Measurements from ENCODE around the gene THBD. TPM values are rescaled to one million over a fixed set of nuclear protein-coding genes. Genes with fewer than 3 reads are reported as not detected.

Gene THBD
- total RNA-seq, 4 donors from 2014 or later = 54.9 to 93.4 (median 75.1) TPM

DNA sequence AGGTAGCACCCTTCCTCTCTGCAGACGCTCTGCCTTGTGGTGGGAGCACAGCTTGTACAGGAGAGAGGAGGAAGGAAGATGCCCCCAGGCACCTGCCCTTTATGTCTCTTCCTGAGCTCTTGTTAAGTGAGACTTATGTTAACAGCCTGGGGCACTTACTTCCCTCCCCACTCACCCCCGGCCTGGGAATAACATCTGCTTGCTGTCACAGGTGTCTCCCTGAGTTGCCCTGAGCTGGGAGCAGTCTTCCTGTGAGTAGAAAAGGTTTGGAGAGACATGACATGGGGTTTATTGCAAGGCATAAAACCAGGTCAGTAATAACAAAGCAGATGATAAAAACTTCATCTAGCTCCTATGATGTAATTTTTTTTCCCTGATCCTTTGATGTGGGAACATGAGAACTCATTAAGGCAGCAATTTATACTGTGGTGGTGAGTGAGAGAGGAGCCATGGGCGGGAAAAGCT lies 12.4 kb downstream of the THBD start:
- intact Hi-C loops (cut with DNase I) = loop anchor here (10.0 kb wide), 1 partner anchor 308 kb away; no protein-coding TSS in a partner anchor
- H3K27ac ChIP-seq = no peak overlapping the region
- DNase-seq = no peak
- H3K4me3 ChIP-seq = no peak overlapping the region
- peaks cover 0 to 88% (median 10%) of the 10 kb centered on the region in 4 donors for H3K27me3 ChIP-seq
- 25 to 26% methylated on average over 2 of the region's 3 CpGs for WGBS, 2 donors
- H3K9me3 ChIP-seq = no peaks in the 10 kb centered on the region
- TF ChIP-seq, protein P1, sequence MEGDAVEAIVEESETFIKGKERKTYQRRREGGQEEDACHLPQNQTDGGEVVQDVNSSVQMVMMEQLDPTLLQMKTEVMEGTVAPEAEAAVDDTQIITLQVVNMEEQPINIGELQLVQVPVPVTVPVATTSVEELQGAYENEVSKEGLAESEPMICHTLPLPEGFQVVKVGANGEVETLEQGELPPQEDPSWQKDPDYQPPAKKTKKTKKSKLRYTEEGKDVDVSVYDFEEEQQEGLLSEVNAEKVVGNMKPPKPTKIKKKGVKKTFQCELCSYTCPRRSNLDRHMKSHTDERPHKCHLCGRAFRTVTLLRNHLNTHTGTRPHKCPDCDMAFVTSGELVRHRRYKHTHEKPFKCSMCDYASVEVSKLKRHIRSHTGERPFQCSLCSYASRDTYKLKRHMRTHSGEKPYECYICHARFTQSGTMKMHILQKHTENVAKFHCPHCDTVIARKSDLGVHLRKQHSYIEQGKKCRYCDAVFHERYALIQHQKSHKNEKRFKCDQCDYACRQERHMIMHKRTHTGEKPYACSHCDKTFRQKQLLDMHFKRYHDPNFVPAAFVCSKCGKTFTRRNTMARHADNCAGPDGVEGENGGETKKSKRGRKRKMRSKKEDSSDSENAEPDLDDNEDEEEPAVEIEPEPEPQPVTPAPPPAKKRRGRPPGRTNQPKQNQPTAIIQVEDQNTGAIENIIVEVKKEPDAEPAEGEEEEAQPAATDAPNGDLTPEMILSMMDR (IDR thresholded peaks at IDR 0.05) = no peak
- no peak for TF ChIP-seq POLR2A (IDR thresholded peaks at IDR 0.05)
- no peaks in the 10 kb centered on the region for H3K36me3 ChIP-seq
- peaks cover 0 to 9% (median 0%) of the 10 kb centered on the region in 3 donors for H3K4me1 ChIP-seq

DNA sequence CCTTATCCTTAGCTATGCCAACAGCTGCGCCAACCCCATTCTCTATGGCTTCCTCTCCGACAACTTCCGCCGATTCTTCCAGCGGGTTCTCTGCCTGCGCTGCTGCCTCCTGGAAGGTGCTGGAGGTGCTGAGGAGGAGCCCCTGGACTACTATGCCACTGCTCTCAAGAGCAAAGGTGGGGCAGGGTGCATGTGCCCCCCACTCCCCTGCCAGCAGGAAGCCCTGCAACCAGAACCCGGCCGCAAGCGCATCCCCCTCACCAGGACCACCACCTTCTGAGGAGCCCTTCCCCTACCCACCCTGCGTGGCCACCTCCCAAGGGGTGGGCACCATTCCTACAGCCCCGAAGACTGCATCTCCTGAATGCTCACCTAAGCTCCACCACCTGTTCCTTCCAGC lies 13.1 kb downstream of the THBD start:
- Histone ChIP-seq H3K36me3 (no peaks in the 10 kb centered on the region), H3K4me3 (no peak overlapping the region), H3K27me3 (peaks cover 0 to 91% (median 10%) of the 10 kb centered on the region in 4 donors), H3K9me3 (no peaks in the 10 kb centered on the region), H3K4me1 (peaks cover 0 to 9% (median 0%) of the 10 kb centered on the region in 3 donors), H3K27ac (no peak overlapping the region)
- TF ChIP-seq, protein P1 (IDR thresholded peaks at IDR 0.05) = no peak
- no peak for TF ChIP-seq POLR2A (IDR thresholded peaks at IDR 0.05)
- no peak for DNase-seq
- intact Hi-C loops (cut with DNase I) = loop anchor here (10.0 kb wide), 1 partner anchor 308 kb away; no protein-coding TSS in a partner anchor
- 94 to 95% methylated on average over 8 to 10 of the region's 11 CpGs for WGBS, 2 donors

DNA sequence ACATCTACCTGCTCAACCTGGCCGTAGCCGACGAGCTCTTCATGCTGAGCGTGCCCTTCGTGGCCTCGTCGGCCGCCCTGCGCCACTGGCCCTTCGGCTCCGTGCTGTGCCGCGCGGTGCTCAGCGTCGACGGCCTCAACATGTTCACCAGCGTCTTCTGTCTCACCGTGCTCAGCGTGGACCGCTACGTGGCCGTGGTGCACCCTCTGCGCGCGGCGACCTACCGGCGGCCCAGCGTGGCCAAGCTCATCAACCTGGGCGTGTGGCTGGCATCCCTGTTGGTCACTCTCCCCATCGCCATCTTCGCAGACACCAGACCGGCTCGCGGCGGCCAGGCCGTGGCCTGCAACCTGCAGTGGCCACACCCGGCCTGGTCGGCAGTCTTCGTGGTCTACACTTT lies 13.7 kb downstream of the THBD start:
- intact Hi-C loops (cut with DNase I) = loop anchor here (10.0 kb wide), 1 partner anchor 309 kb away; no protein-coding TSS in a partner anchor
- Histone ChIP-seq H3K27ac (no peak overlapping the region), H3K36me3 (no peaks in the 10 kb centered on the region), H3K27me3 (peaks cover 0 to 89% (median 10%) of the 10 kb centered on the region in 4 donors), H3K4me3 (peak overlapping the region in 2 of 4 donors; percentile 36 to 52), H3K4me1 (peaks cover 0 to 9% (median 0%) of the 10 kb centered on the region in 3 donors), H3K9me3 (no peaks in the 10 kb centered on the region)
- DNase-seq = no peak
- 92 to 96% methylated on average over 30 to 31 of the region's 41 CpGs for WGBS, 2 donors
- TF ChIP-seq, protein P1 (IDR thresholded peaks at IDR 0.05) = no peak
- TF ChIP-seq POLR2A (IDR thresholded peaks at IDR 0.05) = no peak

DNA sequence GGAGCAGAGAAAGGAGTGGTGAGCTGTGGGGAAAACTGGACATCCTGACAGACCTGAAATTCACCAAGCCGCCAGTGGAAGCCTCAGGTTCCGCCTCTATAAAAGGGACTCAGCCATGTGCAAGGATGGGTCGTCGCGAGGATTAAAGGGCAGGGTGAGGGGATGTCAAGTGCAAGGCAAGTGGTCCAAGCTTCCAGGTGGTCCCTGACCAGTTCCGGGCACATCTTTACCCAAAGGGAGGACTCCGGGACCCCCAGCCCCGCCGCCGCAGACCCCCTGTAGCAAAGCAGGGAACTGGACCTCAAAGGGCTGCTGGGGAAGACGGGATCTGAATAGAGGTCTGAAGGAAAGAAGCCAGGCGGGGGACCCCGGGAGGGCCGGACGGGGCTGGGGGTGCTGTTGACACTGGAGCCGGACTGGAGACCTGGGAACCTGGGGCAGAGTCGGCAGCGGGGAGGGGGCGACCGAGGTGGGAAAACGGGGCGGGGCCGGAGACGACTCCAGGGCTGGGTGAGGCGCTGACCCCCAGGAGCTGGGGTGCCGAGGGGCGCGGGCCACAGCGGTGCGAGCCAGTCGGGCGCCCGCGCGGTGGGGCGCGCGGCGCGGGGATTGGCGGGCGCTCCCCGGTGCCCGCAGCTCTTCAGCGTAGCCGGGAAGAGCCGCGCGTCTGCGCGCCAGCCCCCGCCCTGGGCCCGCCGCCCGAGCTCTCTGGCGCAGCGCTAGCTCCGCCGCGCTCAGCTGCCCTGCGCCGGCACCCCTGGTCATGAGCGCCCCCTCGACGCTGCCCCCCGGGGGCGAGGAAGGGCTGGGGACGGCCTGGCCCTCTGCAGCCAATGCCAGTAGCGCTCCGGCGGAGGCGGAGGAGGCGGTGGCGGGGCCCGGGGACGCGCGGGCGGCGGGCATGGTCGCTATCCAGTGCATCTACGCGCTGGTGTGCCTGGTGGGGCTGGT lies 14.5 kb downstream of the THBD start, which contains the start of gene SSTR4:
Gene SSTR4, plus strand, starts transcription at position 592 of the 951 bp plus-strand sequence. Its CDS starts 172 bp downstream, at position 764.
- Histone ChIP-seq H3K36me3 (no peaks in the 10 kb centered on the region), H3K4me3 (peak within 1 kb of the TSS; percentile 1 to 52 (median 22)), H3K4me1 (peaks cover 0 to 9% (median 0%) of the 10 kb centered on the region in 3 donors), H3K27me3 (peaks cover 0 to 82% (median 10%) of the 10 kb centered on the region in 4 donors), H3K27ac (no peak within 1 kb of the TSS), H3K9me3 (no peaks in the 10 kb centered on the region)
- WGBS, 2 donors = 36 to 84% methylated on average over 7 to 25 of the region's 83 CpGs
- TF ChIP-seq, protein P1 (IDR thresholded peaks at IDR 0.05) = no peak
- TF ChIP-seq POLR2A (IDR thresholded peaks at IDR 0.05) = no peak
- no peak for DNase-seq
- intact Hi-C loops (cut with DNase I) = loop anchor here (10.0 kb wide), 1 partner anchor 310 kb away; no protein-coding TSS in a partner anchor
